Lower lobe of right lung (tissue), 2 donors: ENCODE measurements around the gene NPR1. TPM values are rescaled to one million over a fixed set of nuclear protein-coding genes. Genes with fewer than 3 reads are reported as not detected.

Experiments used
- ATAC-seq, 2 donors: fragments of 200-7000 bp; cut with Tn5 transposase; one replicate each; pipeline ENCODE4 v1.9.1; 2020 to 2022; ENCODE audit warnings: mild to moderate bottlenecking in 2 of 2, moderate library complexity in 2 of 2
- DNase-seq: peaks from one replicate; pipeline ENCODE4 v3.0.0-alpha.2; 2020
- H3K27ac ChIP-seq: fragments of 200-600 bp; one replicate; pipeline ENCODE4 v1.8.0; 2022
- H3K27me3 ChIP-seq: fragments of 200-600 bp; one replicate; pipeline ENCODE4 v1.8.0; 2022; ENCODE audit warnings: low read depth
- H3K36me3 ChIP-seq: fragments of 200-600 bp; one replicate; pipeline ENCODE4 v1.8.0; 2022; ENCODE audit warnings: mild to moderate bottlenecking
- H3K4me1 ChIP-seq: fragments of 200-600 bp; one replicate; pipeline ENCODE4 v1.8.0; 2022
- H3K4me3 ChIP-seq: fragments of 200-600 bp; one replicate; pipeline ENCODE4 v1.8.0; 2022; ENCODE audit warnings: mild to moderate bottlenecking
- H3K9me3 ChIP-seq: fragments of 200-600 bp; one replicate; pipeline ENCODE4 v1.8.0; 2022
- intact Hi-C: fragments of 100-400 bp; cut with DNase I; formaldehyde crosslinking; loops from one replicate; pipeline ENCODE4 v1.11.0; 2022
- total RNA-seq: library from RNA; stranded (reverse); fragmentation: NEBNext Ultra II Directional; extraction: Animal tissue kit (Norgen Biotek cat#: 25700); gene quantifications from one replicate; pipeline ENCODE4 v1.2.1, GENCODE V29; 2021
- TF ChIP-seq, protein P1 (sequence below): fragments of 200-600 bp; IDR thresholded peaks from one replicate; pipeline ENCODE4 v1.8.0; 2022; ENCODE audit warnings: antibody characterized with exemption, mild to moderate bottlenecking
- donor health status: DM: no; HTN: yes; CAD: no; lungs with severe emphysema.

The NPR1 gene
- total RNA-seq, 1 donor from 2014 or later, result 58.8 TPM

DNA sequence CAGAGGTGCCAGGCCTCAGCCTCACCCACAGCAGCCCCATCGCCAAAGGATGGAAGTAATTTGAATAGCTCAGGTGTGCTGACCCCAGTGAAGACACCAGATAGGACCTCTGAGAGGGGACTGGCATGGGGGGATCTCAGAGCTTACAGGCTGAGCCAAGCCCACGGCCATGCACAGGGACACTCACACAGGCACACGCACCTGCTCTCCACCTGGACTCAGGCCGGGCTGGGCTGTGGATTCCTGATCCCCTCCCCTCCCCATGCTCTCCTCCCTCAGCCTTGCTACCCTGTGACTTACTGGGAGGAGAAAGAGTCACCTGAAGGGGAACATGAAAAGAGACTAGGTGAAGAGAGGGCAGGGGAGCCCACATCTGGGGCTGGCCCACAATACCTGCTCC, 15.0 kb downstream of the NPR1 start:
- no peaks in the 10 kb centered on the region for H3K27me3 ChIP-seq
- peaks cover 11% of the 10 kb centered on the region for H3K4me1 ChIP-seq
- intact Hi-C loops, result no loop called here
- H3K36me3 ChIP-seq, result peaks cover 26% of the 10 kb centered on the region
- H3K27ac ChIP-seq, result no peak overlapping the region
- DNase-seq (no peak), ATAC-seq (no peak)
- no peaks in the 10 kb centered on the region for H3K9me3 ChIP-seq
- no peak overlapping the region for H3K4me3 ChIP-seq
- TF ChIP-seq, protein P1, sequence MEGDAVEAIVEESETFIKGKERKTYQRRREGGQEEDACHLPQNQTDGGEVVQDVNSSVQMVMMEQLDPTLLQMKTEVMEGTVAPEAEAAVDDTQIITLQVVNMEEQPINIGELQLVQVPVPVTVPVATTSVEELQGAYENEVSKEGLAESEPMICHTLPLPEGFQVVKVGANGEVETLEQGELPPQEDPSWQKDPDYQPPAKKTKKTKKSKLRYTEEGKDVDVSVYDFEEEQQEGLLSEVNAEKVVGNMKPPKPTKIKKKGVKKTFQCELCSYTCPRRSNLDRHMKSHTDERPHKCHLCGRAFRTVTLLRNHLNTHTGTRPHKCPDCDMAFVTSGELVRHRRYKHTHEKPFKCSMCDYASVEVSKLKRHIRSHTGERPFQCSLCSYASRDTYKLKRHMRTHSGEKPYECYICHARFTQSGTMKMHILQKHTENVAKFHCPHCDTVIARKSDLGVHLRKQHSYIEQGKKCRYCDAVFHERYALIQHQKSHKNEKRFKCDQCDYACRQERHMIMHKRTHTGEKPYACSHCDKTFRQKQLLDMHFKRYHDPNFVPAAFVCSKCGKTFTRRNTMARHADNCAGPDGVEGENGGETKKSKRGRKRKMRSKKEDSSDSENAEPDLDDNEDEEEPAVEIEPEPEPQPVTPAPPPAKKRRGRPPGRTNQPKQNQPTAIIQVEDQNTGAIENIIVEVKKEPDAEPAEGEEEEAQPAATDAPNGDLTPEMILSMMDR, result no peak

DNA sequence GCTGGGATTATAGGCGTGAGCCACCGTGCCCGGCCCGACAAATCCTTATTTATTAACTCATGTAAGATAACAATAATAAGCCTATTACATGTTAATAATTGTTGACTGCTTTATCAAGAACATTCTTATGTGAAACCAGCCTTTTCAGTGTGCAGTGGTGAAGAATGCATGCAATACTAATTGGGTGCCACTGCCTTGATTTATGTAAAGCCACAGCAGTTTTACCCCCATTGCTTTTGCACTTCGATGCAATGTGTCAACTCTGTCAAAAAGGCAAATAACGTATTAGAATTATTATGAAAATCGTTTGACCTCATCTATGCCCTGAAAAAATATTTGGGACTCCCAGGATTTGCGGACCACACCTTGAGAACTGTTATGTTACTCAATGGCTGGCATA, 18.3 kb downstream of the NPR1 start:
- ATAC-seq (no peak), DNase-seq (no peak)
- Histone ChIP-seq H3K27ac (peak overlapping the region; percentile 82), H3K9me3 (no peaks in the 10 kb centered on the region), H3K4me1 (peaks cover 28% of the 10 kb centered on the region), H3K4me3 (no peak overlapping the region), H3K27me3 (no peaks in the 10 kb centered on the region), H3K36me3 (no peaks in the 10 kb centered on the region)
- TF ChIP-seq, protein P1, result no peak
- intact Hi-C loops, result no loop called here

DNA sequence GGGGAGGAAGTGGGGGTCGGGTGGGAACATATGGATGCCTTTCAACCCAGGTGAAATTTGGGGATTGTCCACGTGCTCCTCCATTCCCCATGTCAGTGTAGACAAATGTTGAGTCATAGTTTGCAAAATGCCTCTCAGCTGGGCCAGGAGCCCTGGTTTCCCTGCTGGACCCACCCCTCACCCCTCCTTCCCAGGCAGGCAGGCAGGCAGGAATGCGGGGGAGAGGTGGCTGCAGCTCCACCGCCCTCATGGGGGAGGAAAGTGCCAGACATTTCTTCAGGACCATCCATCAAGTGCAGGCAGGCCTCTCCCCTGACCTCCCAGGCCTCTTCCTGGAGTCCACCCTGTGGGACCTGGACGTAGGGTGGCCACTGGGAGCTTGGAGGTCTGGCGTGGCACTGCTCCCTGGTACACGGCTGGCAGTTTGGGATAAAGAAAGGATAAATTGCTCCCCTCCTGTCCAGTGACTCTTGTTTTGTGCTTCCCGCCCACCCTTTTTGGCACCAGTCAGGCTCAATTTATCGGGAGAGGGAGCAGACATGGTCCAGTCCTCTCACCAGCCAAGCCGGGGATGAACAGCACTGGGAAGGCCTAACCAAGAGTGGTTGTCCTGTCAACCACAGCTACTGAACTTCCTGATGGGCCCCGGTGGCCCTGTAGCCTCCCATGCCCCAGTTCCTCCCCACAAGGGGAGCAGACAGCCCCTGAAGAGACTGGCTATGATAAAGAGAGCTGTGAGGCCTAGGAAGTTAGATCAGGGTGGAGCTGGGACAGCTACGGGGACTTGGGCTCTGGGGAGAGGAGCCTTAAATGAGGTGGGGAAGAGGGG, 18.9 kb downstream of the NPR1 start:
- DNase-seq (no peak), ATAC-seq (peak; percentile 63 to 65)
- no peaks in the 10 kb centered on the region for H3K9me3 ChIP-seq
- no peaks in the 10 kb centered on the region for H3K27me3 ChIP-seq
- H3K36me3 ChIP-seq, result no peaks in the 10 kb centered on the region
- TF ChIP-seq, protein P1, result no peak
- peak overlapping the region; percentile 15 for H3K4me3 ChIP-seq
- peak overlapping the region; percentile 82 for H3K27ac ChIP-seq
- H3K4me1 ChIP-seq, result peaks cover 28% of the 10 kb centered on the region
- intact Hi-C loops, result no loop called here

DNA sequence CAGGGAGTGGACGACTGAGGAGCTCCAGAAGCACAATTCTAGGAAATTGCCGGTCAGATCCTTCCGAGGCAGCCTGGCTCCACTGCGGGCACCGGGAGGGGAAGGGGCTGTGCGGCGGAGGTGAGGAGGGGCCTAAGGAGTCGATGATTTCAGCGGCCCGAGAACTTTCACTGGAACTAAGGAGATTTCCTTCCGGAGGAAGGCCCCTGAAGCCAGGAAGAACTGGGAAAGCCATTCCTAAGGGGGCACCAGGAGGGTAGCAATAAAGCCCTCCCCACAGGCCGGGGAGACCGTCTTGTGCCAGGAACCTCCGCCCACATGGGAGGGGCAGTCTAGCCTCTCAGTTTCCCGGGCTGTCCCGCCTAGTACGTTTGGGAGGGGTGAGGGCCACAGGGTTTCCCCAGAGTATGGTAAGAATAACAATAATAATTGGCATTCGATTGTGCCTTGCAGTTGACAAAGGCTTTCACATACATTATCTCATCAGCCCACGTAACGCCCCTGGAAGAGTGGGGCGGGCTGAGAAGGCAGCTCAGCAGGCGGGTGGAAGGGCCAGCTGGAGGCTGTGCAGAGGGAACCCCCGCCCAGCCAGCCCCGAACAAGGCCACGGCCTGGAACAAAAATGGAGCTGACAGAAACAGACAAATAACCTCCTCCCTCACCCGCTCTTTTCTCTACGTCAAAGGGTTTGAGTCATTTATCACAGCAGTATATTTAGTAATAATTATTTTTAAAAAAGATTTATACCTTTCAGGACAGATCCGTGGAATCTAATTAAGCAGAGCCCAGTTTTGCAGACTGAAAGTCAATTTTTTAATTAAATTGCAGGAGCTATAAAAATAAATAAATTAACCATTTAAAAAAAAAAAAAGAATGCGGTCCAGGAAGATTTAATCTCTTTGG, 19.8 kb downstream of the NPR1 start:
- peak overlapping the region; percentile 15 for H3K4me3 ChIP-seq
- TF ChIP-seq, protein P1, result no peak
- no peaks in the 10 kb centered on the region for H3K36me3 ChIP-seq
- H3K27ac ChIP-seq, result peak overlapping the region; percentile 82
- H3K27me3 ChIP-seq, result no peaks in the 10 kb centered on the region
- no peaks in the 10 kb centered on the region for H3K9me3 ChIP-seq
- intact Hi-C loops, result no loop called here
- DNase-seq (peak; percentile 70), ATAC-seq (peak; percentile 81 to 83)
- H3K4me1 ChIP-seq, result peaks cover 28% of the 10 kb centered on the region

DNA sequence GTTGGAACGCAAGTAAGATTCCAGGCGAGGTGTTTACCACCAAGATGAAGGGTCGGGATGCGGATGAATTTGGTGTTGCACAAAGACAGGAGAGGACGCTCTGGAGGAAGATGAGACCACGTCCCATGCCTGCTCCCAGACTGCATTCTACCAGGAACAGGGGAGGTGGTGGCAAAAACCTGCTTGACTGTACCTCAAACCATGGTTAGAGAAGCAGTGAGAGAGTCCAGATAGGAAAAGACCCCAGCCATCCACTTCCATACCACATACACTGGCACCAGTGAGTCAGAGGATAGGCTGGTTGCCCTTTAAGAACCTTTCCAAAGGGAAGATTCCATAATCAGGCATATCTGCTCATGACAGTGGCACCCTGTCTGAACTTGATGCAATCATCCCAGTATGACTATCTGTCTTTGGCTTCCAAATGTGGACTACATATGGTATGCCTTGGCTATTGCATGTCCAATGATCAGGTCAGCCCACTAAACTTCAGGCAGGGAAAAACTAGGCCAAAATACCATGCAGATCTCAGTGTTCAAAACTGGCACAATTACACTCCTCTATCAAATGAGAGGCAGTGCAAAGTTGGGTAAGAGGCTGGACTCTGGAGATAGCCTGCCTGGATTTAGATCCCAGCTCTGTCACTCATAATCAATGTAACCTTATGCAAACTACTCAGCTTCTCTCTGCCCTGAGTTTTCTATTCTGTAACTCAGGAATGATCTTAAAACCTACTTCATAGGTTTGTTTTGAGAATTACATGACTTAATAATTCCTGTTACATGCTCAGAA, 20.6 kb downstream of the NPR1 start:
- Histone ChIP-seq H3K36me3 (no peaks in the 10 kb centered on the region), H3K9me3 (no peaks in the 10 kb centered on the region), H3K27ac (peak overlapping the region; percentile 82), H3K4me1 (peaks cover 28% of the 10 kb centered on the region), H3K4me3 (peak overlapping the region; percentile 15), H3K27me3 (no peaks in the 10 kb centered on the region)
- DNase-seq (no peak), ATAC-seq (no peak)
- intact Hi-C loops, result no loop called here
- TF ChIP-seq, protein P1, result no peak
